Measurements from ENCODE around the gene EPHB3.

The EPHB3 gene

DNA sequence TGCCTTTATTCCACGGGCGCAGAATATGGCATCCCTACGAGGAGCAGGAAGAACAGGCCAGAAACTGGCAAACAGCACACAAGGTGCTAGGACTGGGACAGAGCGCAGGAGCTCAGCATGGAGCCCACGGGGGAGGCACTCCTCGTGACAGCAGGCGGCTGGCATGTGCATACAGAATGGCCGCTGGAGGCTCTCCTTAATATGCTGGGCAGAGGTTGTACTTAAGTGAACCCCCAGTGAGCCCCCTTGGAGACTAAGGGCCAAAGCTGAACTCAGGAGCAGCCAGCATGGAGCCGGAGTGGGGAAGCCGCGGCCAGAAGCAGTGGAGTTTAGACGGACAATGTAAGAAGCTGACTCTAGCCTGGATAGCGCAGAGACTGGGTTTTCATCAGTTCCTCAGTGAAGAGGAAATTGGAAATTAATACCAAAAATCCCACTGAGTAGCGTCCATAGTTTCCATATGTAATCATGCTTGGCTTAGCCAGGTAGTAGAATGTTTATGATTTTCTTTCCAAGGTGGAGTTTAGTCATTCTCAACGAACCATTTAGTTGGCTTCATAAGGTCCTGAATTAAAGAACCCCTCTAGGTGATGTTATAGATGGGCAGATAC, 69.4 kb downstream of the EPHB3 start:
- no peak for DNase-seq

DNA sequence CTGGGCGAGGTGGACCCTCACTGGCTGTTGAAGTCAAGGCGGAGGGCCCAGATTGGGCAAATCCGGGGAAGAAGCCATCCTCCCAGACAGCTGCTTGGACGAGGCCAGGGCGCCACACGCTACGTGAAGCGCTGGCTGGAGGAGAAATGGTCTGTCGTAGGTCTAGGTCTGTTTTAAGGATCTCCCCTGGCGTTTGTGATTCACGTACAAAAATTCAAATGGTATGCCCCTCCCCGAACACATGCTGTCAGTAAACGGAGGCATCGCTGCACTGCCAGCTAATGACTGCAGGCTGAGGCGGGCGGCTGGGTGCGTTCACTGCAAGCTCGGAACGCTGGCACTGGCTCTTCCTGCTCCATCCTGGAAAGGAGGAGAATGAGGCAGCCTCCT, 69.9 kb downstream of the EPHB3 start:
- DNase-seq = peak; percentile 74
